Fibroblast of the aortic adventitia (primary cell): ENCODE data around the gene ATP5PB. TPM values are rescaled to one million over a fixed set of nuclear protein-coding genes. Genes with fewer than 3 reads are reported as not detected.

Experiments used
- DNase-seq: peaks from one replicate; pipeline ENCODE4 v3.0.0-alpha.2; 2010; ENCODE audit warnings: low read depth
- H3K4me3 ChIP-seq: 2 replicates; pipeline ENCODE4 v1.5.1; 2011; ENCODE audit warnings: low read depth, mild to moderate bottlenecking, control low read depth, low read length, moderate library complexity
- CTCF ChIP-seq: IDR thresholded peaks from 2 replicates; pipeline ENCODE4 v1.5.1; 2011; ENCODE audit warnings: mild to moderate bottlenecking, low read length, control low read depth, inconsistent platforms; ENCODE audit not compliant: insufficient read depth
- total RNA-seq: library from RNA; depleted of rRNA; stranded (reverse); fragments of >200 nt; gene quantifications from 2 replicates; pipeline ENCODE4 v1.2.3, GENCODE V29; 2012; ENCODE audit warnings: low replicate concordance

ATP5PB gene, protein sequence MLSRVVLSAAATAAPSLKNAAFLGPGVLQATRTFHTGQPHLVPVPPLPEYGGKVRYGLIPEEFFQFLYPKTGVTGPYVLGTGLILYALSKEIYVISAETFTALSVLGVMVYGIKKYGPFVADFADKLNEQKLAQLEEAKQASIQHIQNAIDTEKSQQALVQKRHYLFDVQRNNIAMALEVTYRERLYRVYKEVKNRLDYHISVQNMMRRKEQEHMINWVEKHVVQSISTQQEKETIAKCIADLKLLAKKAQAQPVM
- 301 and 327 TPM in 2 replicates for total RNA-seq

DNA sequence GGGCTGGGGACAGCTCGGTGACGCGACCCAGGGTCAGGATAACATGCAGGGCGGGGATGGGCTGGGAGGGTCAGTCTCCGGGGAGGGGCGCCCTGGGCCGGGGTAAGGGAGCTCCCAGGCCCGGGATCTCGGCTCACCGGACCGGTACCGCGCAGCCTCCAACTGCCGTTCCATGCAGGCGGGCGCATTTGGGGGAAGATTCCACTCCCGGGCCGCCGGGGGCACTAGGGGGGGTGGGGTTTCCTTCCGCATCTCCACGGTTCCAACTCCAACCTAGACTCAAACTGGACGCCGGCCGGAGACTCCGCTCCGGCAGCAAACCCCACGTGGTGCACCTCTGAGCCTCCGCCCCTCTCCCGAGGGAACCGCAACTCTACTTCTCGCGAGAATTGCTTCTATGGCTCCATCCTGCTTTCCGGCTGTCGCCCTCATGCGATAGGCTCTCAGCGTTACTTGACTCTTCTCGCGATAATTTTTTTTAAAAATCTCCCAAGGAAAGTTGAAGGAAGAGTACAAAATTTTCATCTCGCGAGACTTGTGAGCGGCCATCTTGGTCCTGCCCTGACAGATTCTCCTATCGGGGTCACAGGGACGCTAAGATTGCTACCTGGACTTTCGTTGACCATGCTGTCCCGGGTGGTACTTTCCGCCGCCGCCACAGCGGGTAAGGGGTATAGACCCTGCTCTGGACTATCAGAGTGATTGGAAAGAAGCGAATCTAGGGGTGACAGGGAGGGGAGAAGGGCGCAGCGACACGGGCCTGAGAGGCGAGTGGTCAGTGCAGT lies at the start of gene ATP5PB, which contains the start of gene WDR77:
Gene ATP5PB, plus strand, starts transcription at position 547 of the 785 bp plus-strand sequence. Its CDS starts 78 bp downstream, at position 625.
Gene WDR77, minus strand, starts transcription at position 339 of the 785 bp plus-strand sequence. Its CDS starts 87 bp downstream, at position 252.
- H3K4me3 ChIP-seq: peak within 1 kb of the TSS; percentile 99
- peak; percentile 100 for DNase-seq
- no peak for TF ChIP-seq CTCF

GRCh38 chr1:111399792-111400610 lies 49.3 kb upstream of the ATP5PB start:
- peak; percentile 71 for DNase-seq
- H3K4me3 ChIP-seq: no peak overlapping the region
- peak; percentile 68 for TF ChIP-seq CTCF

DNA sequence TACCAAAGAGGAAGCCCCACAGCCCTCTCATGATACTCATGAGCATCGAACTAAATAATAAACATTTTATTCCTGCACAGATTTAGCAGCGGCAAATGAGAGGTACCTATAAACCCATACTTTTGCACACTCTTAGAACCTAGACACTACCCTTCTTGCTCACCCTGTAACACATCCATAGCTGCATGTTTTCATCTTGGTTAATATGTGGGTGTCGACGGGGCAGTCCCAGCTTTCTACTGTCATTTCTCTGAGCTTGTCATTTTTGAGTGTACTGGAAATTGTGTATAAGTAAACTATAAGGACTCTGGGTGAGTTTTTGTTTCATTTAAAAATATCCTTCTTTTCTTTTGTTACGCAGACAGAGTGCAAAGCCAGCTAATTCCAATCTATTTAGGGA lies 47.2 kb upstream of the ATP5PB start:
- no peak overlapping the region for H3K4me3 ChIP-seq
- no peak for DNase-seq
- no peak for TF ChIP-seq CTCF

DNA sequence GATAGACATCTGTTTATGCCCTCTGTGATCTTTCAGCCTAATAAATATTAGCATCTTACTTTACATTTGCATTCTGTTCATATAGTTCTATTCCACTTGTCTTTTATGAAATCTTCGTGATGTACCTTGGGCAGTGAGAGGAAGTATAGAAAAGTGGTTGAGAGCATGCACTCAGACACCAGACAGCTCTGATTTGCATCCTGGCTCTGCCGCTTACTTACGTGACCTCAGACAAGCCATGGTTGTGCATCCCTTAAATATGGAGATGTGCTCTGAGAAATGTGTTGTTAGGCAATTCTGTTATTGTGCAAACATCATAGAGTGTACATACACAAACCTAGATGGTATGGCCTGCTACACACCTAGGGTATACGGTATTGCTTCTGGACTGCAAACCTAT lies 44.7 kb upstream of the ATP5PB start:
- TF ChIP-seq CTCF: no peak
- no peak for DNase-seq
- no peak overlapping the region for H3K4me3 ChIP-seq

DNA sequence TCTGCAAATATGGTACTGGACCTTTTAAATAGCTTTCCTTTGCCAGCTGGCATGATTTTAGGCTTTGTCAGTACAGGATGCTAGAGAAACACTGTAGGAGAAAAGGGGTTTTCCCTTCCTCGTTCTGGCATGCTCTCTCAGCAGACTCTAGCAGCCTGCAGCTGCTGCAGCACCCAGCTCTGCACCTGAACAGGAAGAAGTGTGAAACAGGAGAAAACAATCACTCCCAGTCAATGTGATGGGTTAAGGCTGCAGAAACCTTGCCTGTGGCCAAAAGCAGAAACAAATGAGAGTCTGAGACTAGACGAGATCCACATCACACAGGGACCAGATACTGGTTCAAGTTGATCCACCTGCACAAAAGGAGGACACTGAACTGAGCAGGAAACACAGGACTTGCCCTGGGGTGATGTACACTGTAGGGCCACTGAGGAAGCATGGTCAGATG lies 42.9 kb upstream of the ATP5PB start:
- TF ChIP-seq CTCF: no peak
- H3K4me3 ChIP-seq: no peak overlapping the region
- peak; percentile 84 for DNase-seq

- no peak for TF ChIP-seq CTCF
- no peak for DNase-seq
- H3K4me3 ChIP-seq: no peak overlapping the region
Observed at GRCh38 chr1:111407301-111407700, 42.0 kb upstream of the ATP5PB start.
